Measurements from ENCODE around the gene SRSF12. TPM values are rescaled to one million over a fixed set of nuclear protein-coding genes. Genes with fewer than 3 reads are reported as not detected.
"Not testable (repeated sequence)": the region's sequence is repeated elsewhere in the genome, so short reads cannot be mapped to it uniquely, and the experiment has no call there.

SRSF12 gene
- total RNA-seq, 4 donors from 2014 or later, result 0.31 to 0.33 TPM; not detected in 2

GRCh38 chr6:89138173-89138572, 20.3 kb upstream of the SRSF12 start:
- H3K9me3 ChIP-seq, result no peaks in the 10 kb centered on the region
- H3K27me3 ChIP-seq, result no peaks in the 10 kb centered on the region
- H3K27ac ChIP-seq, result no peak overlapping the region
- no peak for DNase-seq
- H3K36me3 ChIP-seq, result no peaks in the 10 kb centered on the region
- in situ Hi-C loops (cut with MboI; ENCODE audit: low sequenced_read_pairs in 4 of 4) (no loop called here), intact Hi-C loops (cut with DNase I; ENCODE audit: low total_unique reads) (no loop called here)
- no peak overlapping the region for H3K4me3 ChIP-seq
- peak; percentile 20 to 34 for ATAC-seq
- peaks cover 10 to 32% of the 10 kb centered on the region in 2 donors for H3K4me1 ChIP-seq
- TF ChIP-seq CTCF (IDR thresholded peaks at IDR 0.05 in 4 of 5, conservative IDR thresholded peaks at IDR 0.05 in 1 of 5) (no peak), POLR2A (IDR thresholded peaks at IDR 0.05) (no peak)

GRCh38 chr6:89134723-89135122, 16.9 kb upstream of the SRSF12 start:
- no peak for DNase-seq
- in situ Hi-C loops (cut with MboI; ENCODE audit: low sequenced_read_pairs in 4 of 4) (no loop called here), intact Hi-C loops (cut with DNase I; ENCODE audit: low total_unique reads) (no loop called here)
- no peak for TF ChIP-seq POLR2A (IDR thresholded peaks at IDR 0.05)
- TF ChIP-seq CTCF (IDR thresholded peaks at IDR 0.05 in 4 of 5, conservative IDR thresholded peaks at IDR 0.05 in 1 of 5), result no peak
- Histone ChIP-seq H3K4me1 (peaks cover 7 to 16% of the 10 kb centered on the region in 2 donors), H3K27ac (no peak overlapping the region), H3K4me3 (no peak overlapping the region), H3K36me3 (no peaks in the 10 kb centered on the region), H3K9me3 (no peaks in the 10 kb centered on the region), H3K27me3 (no peaks in the 10 kb centered on the region)
- ATAC-seq, result no peak

GRCh38 chr6:89133981-89134380, 16.1 kb upstream of the SRSF12 start:
- in situ Hi-C loops (cut with MboI; ENCODE audit: low sequenced_read_pairs in 4 of 4), result no loop called here
- H3K9me3 ChIP-seq, result no peaks in the 10 kb centered on the region
- H3K4me1 ChIP-seq, result peaks cover 7 to 14% of the 10 kb centered on the region in 2 donors
- ATAC-seq (no peak), DNase-seq (no peak)
- no peaks in the 10 kb centered on the region for H3K36me3 ChIP-seq
- intact Hi-C loops (cut with DNase I; ENCODE audit: low total_unique reads), result no loop called here
- TF ChIP-seq POLR2A (IDR thresholded peaks at IDR 0.05) (no peak), CTCF (IDR thresholded peaks at IDR 0.05 in 4 of 5, conservative IDR thresholded peaks at IDR 0.05 in 1 of 5) (no peak)
- no peak overlapping the region for H3K4me3 ChIP-seq
- no peak overlapping the region for H3K27ac ChIP-seq
- H3K27me3 ChIP-seq, result no peaks in the 10 kb centered on the region

GRCh38 chr6:89132057-89132456, 14.2 kb upstream of the SRSF12 start:
- DNase-seq, result no peak
- ATAC-seq, result no peak
- Histone ChIP-seq H3K36me3 (no peaks in the 10 kb centered on the region), H3K27me3 (no peaks in the 10 kb centered on the region), H3K9me3 (no peaks in the 10 kb centered on the region), H3K4me1 (no peaks in the 10 kb centered on the region), H3K4me3 (no peak overlapping the region), H3K27ac (no peak overlapping the region)
- no peak for TF ChIP-seq POLR2A (IDR thresholded peaks at IDR 0.05)
- TF ChIP-seq CTCF (IDR thresholded peaks at IDR 0.05 in 4 of 5, conservative IDR thresholded peaks at IDR 0.05 in 1 of 5), result no peak
- in situ Hi-C loops (cut with MboI; ENCODE audit: low sequenced_read_pairs in 4 of 4), result no loop called here
- intact Hi-C loops (cut with DNase I; ENCODE audit: low total_unique reads), result no loop called here

- Histone ChIP-seq H3K27ac (no peak overlapping the region), H3K36me3 (no peaks in the 10 kb centered on the region), H3K4me1 (no peaks in the 10 kb centered on the region), H3K4me3 (no peak overlapping the region), H3K27me3 (no peaks in the 10 kb centered on the region), H3K9me3 (no peaks in the 10 kb centered on the region)
- ATAC-seq (no peak), DNase-seq (no peak)
- intact Hi-C loops (cut with DNase I; ENCODE audit: low total_unique reads) (no loop called here), in situ Hi-C loops (cut with MboI; ENCODE audit: low sequenced_read_pairs in 4 of 4) (no loop called here)
- TF ChIP-seq POLR2A (IDR thresholded peaks at IDR 0.05) (no peak), CTCF (IDR thresholded peaks at IDR 0.05 in 4 of 5, conservative IDR thresholded peaks at IDR 0.05 in 1 of 5) (no peak)
Observed at GRCh38 chr6:89131599-89131998, 13.7 kb upstream of the SRSF12 start.

- ATAC-seq; H3K27me3 ChIP-seq; H3K36me3 ChIP-seq; intact Hi-C loops (cut with DNase I; ENCODE audit: low total_unique reads); H3K4me3 ChIP-seq; H3K4me1 ChIP-seq; H3K27ac ChIP-seq; H3K9me3 ChIP-seq; DNase-seq: not testable (repeated sequence)
- in situ Hi-C loops (cut with MboI; ENCODE audit: low sequenced_read_pairs in 4 of 4), result loop anchor here in 2 of 4 donors (10.0 kb wide), 1 partner anchor 117 kb away; no protein-coding TSS in a partner anchor
Observed at GRCh38 chr6:89128256-89128671, 10.4 kb upstream of the SRSF12 start.

Measured in gastrocnemius medialis (tissue), 4 donors.